Left ventricle myocardium inferior (tissue), 1 donor: ENCODE measurements around the gene ADAMTS3. TPM values are rescaled to one million over a fixed set of nuclear protein-coding genes. Genes with fewer than 3 reads are reported as not detected.

Source experiments
- DNase-seq: peaks from one replicate; pipeline ENCODE4 v3.0.0-alpha.2; 2020
- H3K27ac ChIP-seq: fragments of 200-600 bp; replicated peaks from 2 replicates; pipeline ENCODE4 v1.8.0; 2021
- H3K27me3 ChIP-seq: fragments of 200-600 bp; 2 replicates; pipeline ENCODE4 v1.8.0; 2021; ENCODE audit warnings: low read depth
- H3K36me3 ChIP-seq: fragments of 200-600 bp; 2 replicates; pipeline ENCODE4 v1.8.0; 2021
- H3K4me1 ChIP-seq: fragments of 200-600 bp; 2 replicates; pipeline ENCODE4 v1.8.0; 2021
- H3K4me3 ChIP-seq: fragments of 200-600 bp; 2 replicates; pipeline ENCODE4 v1.8.0; 2021; ENCODE audit warnings: mild to moderate bottlenecking, moderate library complexity
- H3K9me3 ChIP-seq: fragments of 200-600 bp; replicated peaks from 2 replicates; pipeline ENCODE4 v1.8.0; 2021
- intact Hi-C: fragments of 100-400 bp; cut with micrococcal nuclease; formaldehyde crosslinking; loops from one replicate; pipeline ENCODE4 v1.11.0; 2022
- total RNA-seq: library from RNA; stranded (reverse); fragmentation: NEBNext Ultra II Directional; extraction: Animal tissue kit (Norgen Biotek cat#: 25700); gene quantifications from one replicate; pipeline ENCODE4 v1.2.1, GENCODE V29; 2021
- TF ChIP-seq, protein P1 (sequence below): fragments of 200-600 bp; IDR thresholded peaks from 2 replicates; pipeline ENCODE4 v1.8.0; 2021; ENCODE audit warnings: antibody characterized with exemption, mild to moderate bottlenecking, borderline replicate concordance
- donor health status: DM: no; HTN: yes; CAD: no; lungs with severe emphysema.

The ADAMTS3 gene
- total RNA-seq, 1 donor from 2014 or later: 0.60 TPM

DNA sequence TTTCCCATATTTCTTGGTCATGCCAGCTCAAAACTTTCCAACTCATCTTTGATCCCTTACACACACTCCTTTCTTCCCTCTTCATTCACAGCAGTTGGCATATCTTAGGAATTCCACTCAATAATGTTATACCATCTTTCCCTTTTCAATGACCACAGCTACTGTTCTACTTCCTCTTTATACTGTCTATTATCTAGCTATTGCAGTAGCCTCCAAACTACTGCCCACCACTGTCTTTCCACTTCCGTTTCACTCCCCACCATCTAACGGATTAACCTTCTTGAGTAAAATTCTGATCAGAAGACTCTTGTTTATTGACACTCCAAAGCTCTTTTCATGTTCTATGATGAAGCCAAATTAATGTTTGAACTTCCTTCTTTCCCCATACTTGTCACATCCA lies 55.8 kb downstream of the ADAMTS3 start:
- H3K36me3 ChIP-seq: no peaks in the 10 kb centered on the region
- H3K4me1 ChIP-seq: no peaks in the 10 kb centered on the region
- intact Hi-C loops: no loop called here
- no peaks in the 10 kb centered on the region for H3K27me3 ChIP-seq
- TF ChIP-seq, protein P1, sequence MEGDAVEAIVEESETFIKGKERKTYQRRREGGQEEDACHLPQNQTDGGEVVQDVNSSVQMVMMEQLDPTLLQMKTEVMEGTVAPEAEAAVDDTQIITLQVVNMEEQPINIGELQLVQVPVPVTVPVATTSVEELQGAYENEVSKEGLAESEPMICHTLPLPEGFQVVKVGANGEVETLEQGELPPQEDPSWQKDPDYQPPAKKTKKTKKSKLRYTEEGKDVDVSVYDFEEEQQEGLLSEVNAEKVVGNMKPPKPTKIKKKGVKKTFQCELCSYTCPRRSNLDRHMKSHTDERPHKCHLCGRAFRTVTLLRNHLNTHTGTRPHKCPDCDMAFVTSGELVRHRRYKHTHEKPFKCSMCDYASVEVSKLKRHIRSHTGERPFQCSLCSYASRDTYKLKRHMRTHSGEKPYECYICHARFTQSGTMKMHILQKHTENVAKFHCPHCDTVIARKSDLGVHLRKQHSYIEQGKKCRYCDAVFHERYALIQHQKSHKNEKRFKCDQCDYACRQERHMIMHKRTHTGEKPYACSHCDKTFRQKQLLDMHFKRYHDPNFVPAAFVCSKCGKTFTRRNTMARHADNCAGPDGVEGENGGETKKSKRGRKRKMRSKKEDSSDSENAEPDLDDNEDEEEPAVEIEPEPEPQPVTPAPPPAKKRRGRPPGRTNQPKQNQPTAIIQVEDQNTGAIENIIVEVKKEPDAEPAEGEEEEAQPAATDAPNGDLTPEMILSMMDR: no peak
- DNase-seq: no peak
- H3K9me3 ChIP-seq: peaks cover 38% of the 10 kb centered on the region
- no peak overlapping the region for H3K27ac ChIP-seq
- H3K4me3 ChIP-seq: no peak overlapping the region

DNA sequence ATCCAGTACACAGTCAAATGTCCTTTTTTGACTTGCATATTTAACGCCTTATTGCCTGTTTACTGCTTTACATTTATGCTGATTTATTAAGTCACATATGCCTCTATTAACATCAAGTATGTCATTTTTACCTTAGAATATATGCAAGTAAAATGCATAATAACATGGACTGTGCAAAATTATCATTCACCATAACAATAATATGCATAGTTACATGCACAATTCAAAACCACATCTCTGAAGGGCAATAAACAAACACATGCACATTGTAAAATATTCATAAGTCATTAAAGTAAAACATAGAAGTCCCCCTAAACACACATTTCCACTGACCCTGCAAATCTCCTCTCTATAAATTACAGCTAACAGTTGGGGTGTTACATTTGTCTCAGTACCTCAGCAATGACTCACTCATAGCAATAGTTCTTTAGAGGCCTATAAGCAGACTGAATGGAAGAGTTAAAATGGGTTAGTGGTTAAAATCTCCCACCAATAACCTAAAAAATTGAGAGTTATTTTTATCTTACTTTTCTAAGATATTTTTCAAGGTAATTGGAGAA lies 61.1 kb downstream of the ADAMTS3 start:
- TF ChIP-seq, protein P1: no peak
- Histone ChIP-seq H3K27ac (no peak overlapping the region), H3K36me3 (no peaks in the 10 kb centered on the region), H3K9me3 (peaks cover 31% of the 10 kb centered on the region), H3K27me3 (peaks cover 6% of the 10 kb centered on the region), H3K4me3 (no peak overlapping the region), H3K4me1 (no peaks in the 10 kb centered on the region)
- intact Hi-C loops: loop anchor here (10.0 kb wide), 1 partner anchor 507 kb away; no protein-coding TSS in a partner anchor
- no peak for DNase-seq

DNA sequence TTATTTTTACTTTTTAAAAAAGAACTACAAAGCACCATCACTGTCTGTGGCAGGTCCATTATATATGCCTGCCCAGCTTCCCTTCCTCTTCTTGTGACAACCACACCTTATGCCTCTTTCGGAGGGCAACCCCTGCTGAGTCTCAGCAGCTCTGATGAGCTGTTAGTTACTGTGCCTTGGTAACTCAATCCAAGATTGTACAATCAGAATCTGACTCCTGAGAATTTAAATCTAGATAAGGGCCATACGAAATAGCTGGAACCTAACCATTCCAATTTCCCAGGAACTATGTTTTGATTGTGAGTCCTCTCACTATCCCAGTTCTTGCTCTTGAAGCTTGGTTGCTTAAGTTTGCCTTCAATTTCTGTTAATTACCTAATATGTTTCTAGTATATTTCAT lies 61.9 kb downstream of the ADAMTS3 start:
- DNase-seq: no peak
- no peaks in the 10 kb centered on the region for H3K4me1 ChIP-seq
- no peak overlapping the region for H3K27ac ChIP-seq
- TF ChIP-seq, protein P1: no peak
- H3K4me3 ChIP-seq: no peak overlapping the region
- H3K36me3 ChIP-seq: no peaks in the 10 kb centered on the region
- intact Hi-C loops: loop anchor here (10.0 kb wide), 1 partner anchor 508 kb away; no protein-coding TSS in a partner anchor
- peaks cover 6% of the 10 kb centered on the region for H3K27me3 ChIP-seq
- H3K9me3 ChIP-seq: peaks cover 29% of the 10 kb centered on the region

DNA sequence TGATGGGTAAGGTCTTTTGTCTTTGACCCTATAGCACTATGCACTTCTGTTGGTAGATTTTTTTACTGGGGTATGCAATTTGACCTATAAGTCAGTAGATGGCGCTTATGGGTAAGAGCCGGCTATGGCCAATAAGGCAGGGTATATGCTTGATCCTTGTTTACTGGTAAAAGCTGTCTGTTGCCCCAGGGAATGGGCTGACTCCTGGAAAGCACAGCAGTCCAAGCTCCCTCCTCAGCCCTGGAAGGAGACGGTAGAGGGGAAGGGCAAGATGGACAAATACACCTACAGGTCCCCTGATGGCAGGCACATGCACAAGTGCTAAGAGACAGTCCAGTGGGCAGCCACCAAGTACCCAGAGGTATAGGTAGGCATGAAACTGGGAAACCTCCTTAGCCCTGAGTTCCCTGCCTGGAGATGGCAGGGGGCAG lies 63.7 kb downstream of the ADAMTS3 start:
- Histone ChIP-seq H3K4me1 (no peaks in the 10 kb centered on the region), H3K9me3 (peaks cover 18% of the 10 kb centered on the region), H3K27me3 (peaks cover 6% of the 10 kb centered on the region), H3K4me3 (no peak overlapping the region), H3K36me3 (no peaks in the 10 kb centered on the region), H3K27ac (no peak overlapping the region)
- no peak for DNase-seq
- intact Hi-C loops: loop anchor here (10.0 kb wide), 1 partner anchor 509 kb away; no protein-coding TSS in a partner anchor
- TF ChIP-seq, protein P1: peak; percentile 78

DNA sequence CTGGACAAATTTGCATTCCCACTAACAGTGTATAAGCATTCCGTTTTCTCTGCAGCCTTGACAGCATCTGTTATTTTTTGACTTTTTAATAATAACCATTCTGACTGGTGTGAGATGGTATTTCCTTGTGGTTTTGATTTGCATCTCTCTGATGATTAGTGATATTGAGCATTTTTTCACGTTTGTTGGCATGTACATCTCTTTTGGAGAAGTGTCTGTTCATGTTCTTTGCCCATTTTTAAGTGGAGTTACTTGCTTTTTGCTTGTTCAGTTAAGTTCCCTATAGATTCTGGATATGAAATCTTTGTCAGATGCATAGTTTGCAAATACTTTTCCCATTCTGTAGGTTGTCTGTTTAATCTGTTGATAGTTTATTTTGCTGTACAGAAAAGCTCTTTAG lies 68.8 kb downstream of the ADAMTS3 start:
- TF ChIP-seq, protein P1: no peak
- Histone ChIP-seq H3K4me1 (no peaks in the 10 kb centered on the region), H3K27ac (no peak overlapping the region), H3K27me3 (peaks cover 6% of the 10 kb centered on the region), H3K4me3 (no peak overlapping the region), H3K9me3 (peaks cover 13% of the 10 kb centered on the region), H3K36me3 (no peaks in the 10 kb centered on the region)
- no peak for DNase-seq
- intact Hi-C loops: loop anchor here (10.0 kb wide), 1 partner anchor 515 kb away; no protein-coding TSS in a partner anchor
